Endometrial microvascular endothelial cells (primary cell): Measurements from ENCODE around the gene IDE. TPM values are rescaled to one million over a fixed set of nuclear protein-coding genes. Genes with fewer than 3 reads are reported as not detected.

Source experiments
- total RNA-seq: library from RNA; depleted of rRNA; stranded (reverse); fragments of >200 nt; gene quantifications from one replicate; pipeline ENCODE4 v1.2.3, GENCODE V29; 2015; ENCODE audit errors: inconsistent ontology term

IDE gene
- total RNA-seq, 1 donor from 2014 or later: 37.7 TPM

Other genes starting within 250 kb of the IDE start
- 41.3 TPM for gene KIF11, start 19.0 kb upstream of the IDE start, total RNA-seq
- gene HHEX, start 115.9 kb upstream of the IDE start, total RNA-seq: 55.0 TPM